ENCODE data around the gene ATP2A3. TPM values are rescaled to one million over a fixed set of nuclear protein-coding genes. Genes with fewer than 3 reads are reported as not detected.

ATP2A3 gene
- total and polyA plus RNA-seq, 2 donors (not counting 1 experiment from before 2014, with no cell fraction given), result 0.25 to 12.4 TPM

DNA sequence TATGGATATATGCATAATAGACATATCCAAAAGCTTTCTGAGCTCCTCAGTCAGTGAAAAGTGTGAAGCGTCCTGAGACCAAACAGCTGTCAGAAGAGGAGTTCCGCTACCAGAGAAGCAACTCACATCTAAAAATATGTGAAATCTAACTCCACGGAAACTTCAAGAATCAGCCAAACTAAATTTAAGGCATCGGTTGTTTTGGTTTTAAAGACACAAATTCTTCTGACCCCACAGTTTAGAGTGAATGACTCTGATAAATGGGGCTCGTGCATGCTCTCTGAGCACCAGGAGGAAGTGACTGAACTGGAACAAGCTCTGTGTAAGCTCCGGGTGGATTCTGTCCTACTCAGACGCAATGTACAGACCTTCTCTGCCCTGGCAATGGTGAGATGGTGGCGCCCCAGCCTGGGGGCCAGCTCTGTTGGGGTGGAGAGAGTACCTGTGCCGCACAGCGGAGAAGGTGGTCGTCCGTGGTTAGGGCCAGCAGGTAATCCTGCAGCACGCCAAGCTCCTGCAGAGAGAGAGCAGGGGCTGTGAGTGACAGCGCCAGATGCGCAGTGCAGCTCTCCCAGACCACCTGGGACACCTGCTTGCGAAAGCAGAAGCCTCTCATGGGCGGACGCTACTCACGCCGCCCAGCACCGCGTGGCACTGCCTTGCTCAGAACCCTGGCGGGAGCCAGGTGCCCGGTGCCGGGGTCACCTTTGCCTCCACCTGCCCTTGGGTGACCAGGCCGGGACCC lies 44.4 kb upstream of the ATP2A3 start:
- peak in 1 of 2 donors; percentile 83 for DNase-seq (ENCODE audit: low read depth in 2 of 2)
- H3K9ac ChIP-seq (ENCODE audit: insufficient read depth, low read length), result no peak overlapping the region
- TF ChIP-seq CTCF (conservative IDR thresholded peaks at IDR 0.05 in 1 of 2, IDR thresholded peaks at IDR 0.05 in 1 of 2; ENCODE audit: low read depth in 1 of 2, low read length in 2 of 2) (no peak), EZH2 (IDR thresholded peaks at IDR 0.05; ENCODE audit: low read length, missing control alignments) (no peak)
- no peak overlapping the region for H3K4me2 ChIP-seq (ENCODE audit: extremely low read depth, insufficient read depth, low read length)
- H3K27ac ChIP-seq (ENCODE audit: insufficient read depth, low read length), result no peak overlapping the region
- no peak overlapping the region for H2AFZ ChIP-seq (ENCODE audit: low read length)
- peaks cover 3% of the 10 kb centered on the region for H3K4me1 ChIP-seq (ENCODE audit: control insufficient read depth, extremely low read depth, insufficient read depth, low read length)
- H3K79me2 ChIP-seq (ENCODE audit: control insufficient read depth, insufficient read depth, low read length), result no peaks in the 10 kb centered on the region
- H3K9me3 ChIP-seq (ENCODE audit: control insufficient read depth, insufficient read depth, low read depth, low read length), result no peaks in the 10 kb centered on the region
- H4K20me1 ChIP-seq (ENCODE audit: control insufficient read depth, extremely low read depth, insufficient read depth, low read length), result no peaks in the 10 kb centered on the region
- no peak overlapping the region for H3K4me3 ChIP-seq (replicated peaks in 1 of 4; ENCODE audit: control extremely low read depth in 1 of 4, insufficient read depth in 1 of 4, low read depth in 3 of 4, low read length in 4 of 4)
- peaks cover 32% of the 10 kb centered on the region for H3K36me3 ChIP-seq (ENCODE audit: control insufficient read depth, insufficient read depth, low read length)
- no peaks in the 10 kb centered on the region for H3K27me3 ChIP-seq (ENCODE audit: control insufficient read depth, insufficient read depth, low read length)

DNA sequence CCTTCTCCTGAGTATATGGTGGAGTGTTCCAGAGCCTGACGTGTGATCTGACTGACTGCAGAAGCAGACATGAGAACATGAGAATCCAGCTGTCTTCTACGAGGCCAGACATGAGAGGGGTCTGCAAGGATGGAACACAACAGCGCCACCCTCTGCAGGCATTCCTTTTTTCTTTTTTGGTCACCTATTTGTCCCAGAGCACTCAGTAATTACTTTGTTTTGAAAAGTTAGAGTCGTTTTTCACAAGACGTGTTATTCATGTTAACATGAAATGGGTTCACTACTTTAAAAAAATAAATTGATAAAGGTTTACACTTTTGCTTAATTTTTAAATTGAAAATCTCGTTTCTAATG lies 43.8 kb upstream of the ATP2A3 start:
- Histone ChIP-seq H3K9ac (ENCODE audit: insufficient read depth, low read length) (no peak overlapping the region), H3K4me3 (replicated peaks in 1 of 4; ENCODE audit: control extremely low read depth in 1 of 4, insufficient read depth in 1 of 4, low read depth in 3 of 4, low read length in 4 of 4) (no peak overlapping the region), H3K4me1 (ENCODE audit: control insufficient read depth, extremely low read depth, insufficient read depth, low read length) (peaks cover 3% of the 10 kb centered on the region), H3K27me3 (ENCODE audit: control insufficient read depth, insufficient read depth, low read length) (no peaks in the 10 kb centered on the region), H3K9me3 (ENCODE audit: control insufficient read depth, insufficient read depth, low read depth, low read length) (no peaks in the 10 kb centered on the region), H2AFZ (ENCODE audit: low read length) (no peak overlapping the region), H3K36me3 (ENCODE audit: control insufficient read depth, insufficient read depth, low read length) (peaks cover 30% of the 10 kb centered on the region), H3K4me2 (ENCODE audit: extremely low read depth, insufficient read depth, low read length) (no peak overlapping the region), H3K27ac (ENCODE audit: insufficient read depth, low read length) (no peak overlapping the region), H4K20me1 (ENCODE audit: control insufficient read depth, extremely low read depth, insufficient read depth, low read length) (no peaks in the 10 kb centered on the region), H3K79me2 (ENCODE audit: control insufficient read depth, insufficient read depth, low read length) (no peaks in the 10 kb centered on the region)
- TF ChIP-seq EZH2 (IDR thresholded peaks at IDR 0.05; ENCODE audit: low read length, missing control alignments), result no peak
- TF ChIP-seq CTCF (conservative IDR thresholded peaks at IDR 0.05 in 1 of 2, IDR thresholded peaks at IDR 0.05 in 1 of 2; ENCODE audit: low read depth in 1 of 2, low read length in 2 of 2), result peak; percentile 26 to 33
- peak in 1 of 2 donors; percentile 38 for DNase-seq (ENCODE audit: low read depth in 2 of 2)

GRCh38 chr17:4007346-4008081 lies 43.3 kb upstream of the ATP2A3 start:
- DNase-seq (ENCODE audit: low read depth in 2 of 2), result no peak
- Histone ChIP-seq H3K27me3 (ENCODE audit: control insufficient read depth, insufficient read depth, low read length) (no peaks in the 10 kb centered on the region), H3K4me3 (replicated peaks in 1 of 4; ENCODE audit: control extremely low read depth in 1 of 4, insufficient read depth in 1 of 4, low read depth in 3 of 4, low read length in 4 of 4) (no peak overlapping the region), H3K9me3 (ENCODE audit: control insufficient read depth, insufficient read depth, low read depth, low read length) (no peaks in the 10 kb centered on the region), H2AFZ (ENCODE audit: low read length) (no peak overlapping the region), H3K36me3 (ENCODE audit: control insufficient read depth, insufficient read depth, low read length) (peaks cover 30% of the 10 kb centered on the region), H3K79me2 (ENCODE audit: control insufficient read depth, insufficient read depth, low read length) (no peaks in the 10 kb centered on the region), H4K20me1 (ENCODE audit: control insufficient read depth, extremely low read depth, insufficient read depth, low read length) (no peaks in the 10 kb centered on the region), H3K4me2 (ENCODE audit: extremely low read depth, insufficient read depth, low read length) (no peak overlapping the region), H3K4me1 (ENCODE audit: control insufficient read depth, extremely low read depth, insufficient read depth, low read length) (peaks cover 3% of the 10 kb centered on the region), H3K9ac (ENCODE audit: insufficient read depth, low read length) (no peak overlapping the region), H3K27ac (ENCODE audit: insufficient read depth, low read length) (no peak overlapping the region)
- no peak for TF ChIP-seq CTCF (conservative IDR thresholded peaks at IDR 0.05 in 1 of 2, IDR thresholded peaks at IDR 0.05 in 1 of 2; ENCODE audit: low read depth in 1 of 2, low read length in 2 of 2)
- TF ChIP-seq EZH2 (IDR thresholded peaks at IDR 0.05; ENCODE audit: low read length, missing control alignments), result no peak

Measured in fibroblast of lung (primary cell).